Esophagus squamous epithelium (tissue), 4 donors: ENCODE data around the gene COX15.

Experiments
- POLR2A ChIP-seq, 4 donors: fragments of 450-650 bp; IDR thresholded peaks; one replicate each; pipeline ENCODE4 v1.6.1; 2017; ENCODE audit warnings: antibody characterized with exemption in 4 of 4, mild to moderate bottlenecking in 4 of 4, moderate library complexity in 3 of 4
- TF ChIP-seq, protein P1 (sequence below), 6 experiments: fragments of 450-650 bp in 4 of 6; fragments of 200-600 bp in 2 of 6; sonication (generic) in 2 of 6; IDR thresholded peaks; one replicate each; pipeline ENCODE4 v1.5.1; 2016 to 2019; ENCODE audit warnings: antibody characterized with exemption in 6 of 6, mild to moderate bottlenecking in 4 of 6, moderate library complexity in 4 of 6

GRCh38 chr10:99769706-99770105 is 37.8 kb upstream of the COX15 start:
- no peak for TF ChIP-seq POLR2A (IDR thresholded peaks at IDR 0.05)
- TF ChIP-seq, protein P1, sequence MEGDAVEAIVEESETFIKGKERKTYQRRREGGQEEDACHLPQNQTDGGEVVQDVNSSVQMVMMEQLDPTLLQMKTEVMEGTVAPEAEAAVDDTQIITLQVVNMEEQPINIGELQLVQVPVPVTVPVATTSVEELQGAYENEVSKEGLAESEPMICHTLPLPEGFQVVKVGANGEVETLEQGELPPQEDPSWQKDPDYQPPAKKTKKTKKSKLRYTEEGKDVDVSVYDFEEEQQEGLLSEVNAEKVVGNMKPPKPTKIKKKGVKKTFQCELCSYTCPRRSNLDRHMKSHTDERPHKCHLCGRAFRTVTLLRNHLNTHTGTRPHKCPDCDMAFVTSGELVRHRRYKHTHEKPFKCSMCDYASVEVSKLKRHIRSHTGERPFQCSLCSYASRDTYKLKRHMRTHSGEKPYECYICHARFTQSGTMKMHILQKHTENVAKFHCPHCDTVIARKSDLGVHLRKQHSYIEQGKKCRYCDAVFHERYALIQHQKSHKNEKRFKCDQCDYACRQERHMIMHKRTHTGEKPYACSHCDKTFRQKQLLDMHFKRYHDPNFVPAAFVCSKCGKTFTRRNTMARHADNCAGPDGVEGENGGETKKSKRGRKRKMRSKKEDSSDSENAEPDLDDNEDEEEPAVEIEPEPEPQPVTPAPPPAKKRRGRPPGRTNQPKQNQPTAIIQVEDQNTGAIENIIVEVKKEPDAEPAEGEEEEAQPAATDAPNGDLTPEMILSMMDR (IDR thresholded peaks at IDR 0.05): no peak
